NK-92 treated with Interleukin-12 subunit alpha and Interleukin-12 subunit beta, amount 100 ng/mL, for 24 hours (cell line): ENCODE data around the gene ADH7.

Experiments
- DNase-seq: peaks from one replicate; lab custom pipeline; 2025; lab: John Stamatoyannopoulos, UW

ADH7 gene

GRCh38 chr4:99435154-99435553 is at the start of gene ADH7:
ADH7 (minus strand) TSS chr4:99435342; CDS start chr4:99435233, 109 bp downstream.
- DNase-seq: no peak

GRCh38 chr4:99483636-99484035 is 48.5 kb upstream of the ADH7 start:
- DNase-seq: no peak

GRCh38 chr4:99473131-99473530 is 38.0 kb upstream of the ADH7 start:
- DNase-seq: no peak

- DNase-seq: no peak
Observed at GRCh38 chr4:99471896-99472295, 36.8 kb upstream of the ADH7 start.

GRCh38 chr4:99471349-99471748 is 36.2 kb upstream of the ADH7 start:
- no peak for DNase-seq

- DNase-seq: no peak
Observed at GRCh38 chr4:99468889-99469288, 33.7 kb upstream of the ADH7 start.

- DNase-seq: no peak
Observed at GRCh38 chr4:99467887-99468286, 32.7 kb upstream of the ADH7 start.

GRCh38 chr4:99463566-99463965 is 28.4 kb upstream of the ADH7 start:
- DNase-seq: no peak

GRCh38 chr4:99462875-99463464 is 27.8 kb upstream of the ADH7 start:
- DNase-seq: peak; percentile 12

- DNase-seq: no peak
Observed at GRCh38 chr4:99461623-99462401, 26.7 kb upstream of the ADH7 start.

GRCh38 chr4:99459546-99460042 is 24.5 kb upstream of the ADH7 start:
- DNase-seq: no peak

- no peak for DNase-seq
Observed at GRCh38 chr4:99458911-99459447, 23.8 kb upstream of the ADH7 start.

- DNase-seq: no peak
Observed at GRCh38 chr4:99457676-99458075, 22.5 kb upstream of the ADH7 start.

- no peak for DNase-seq
Observed at GRCh38 chr4:99457270-99457669, 22.1 kb upstream of the ADH7 start.

- DNase-seq: no peak
Observed at GRCh38 chr4:99447513-99447912, 12.4 kb upstream of the ADH7 start.

- DNase-seq: no peak
Observed at GRCh38 chr4:99447079-99447478, 11.9 kb upstream of the ADH7 start.

- no peak for DNase-seq
Observed at GRCh38 chr4:99438405-99438780, 3.3 kb upstream of the ADH7 start.

GRCh38 chr4:99437723-99438404 is 2.7 kb upstream of the ADH7 start:
- DNase-seq: no peak

GRCh38 chr4:99436976-99437722 is 2.0 kb upstream of the ADH7 start:
- no peak for DNase-seq

GRCh38 chr4:99436462-99436861 is 1.3 kb upstream of the ADH7 start:
- no peak for DNase-seq

GRCh38 chr4:99430106-99430505 is 5.0 kb downstream of the ADH7 start:
- no peak for DNase-seq

GRCh38 chr4:99417125-99417524 is 18.0 kb downstream of the ADH7 start:
- no peak for DNase-seq
